ENCODE measurements around the gene PTPRN.
"Not testable (repeated sequence)": the region's sequence is repeated elsewhere in the genome, so short reads cannot be mapped to it uniquely, and the experiment has no call there.

Gene PTPRN

GRCh38 chr2:219270055-219270372 lies 39.2 kb downstream of the PTPRN start:
- DNase-seq (ENCODE audit: low read depth in 2 of 2), result no peak

- DNase-seq (ENCODE audit: low read depth in 2 of 2), result no peak
These were observed 39.7 kb downstream of the PTPRN start for GRCh38 chr2:219269362-219270054.

DNA sequence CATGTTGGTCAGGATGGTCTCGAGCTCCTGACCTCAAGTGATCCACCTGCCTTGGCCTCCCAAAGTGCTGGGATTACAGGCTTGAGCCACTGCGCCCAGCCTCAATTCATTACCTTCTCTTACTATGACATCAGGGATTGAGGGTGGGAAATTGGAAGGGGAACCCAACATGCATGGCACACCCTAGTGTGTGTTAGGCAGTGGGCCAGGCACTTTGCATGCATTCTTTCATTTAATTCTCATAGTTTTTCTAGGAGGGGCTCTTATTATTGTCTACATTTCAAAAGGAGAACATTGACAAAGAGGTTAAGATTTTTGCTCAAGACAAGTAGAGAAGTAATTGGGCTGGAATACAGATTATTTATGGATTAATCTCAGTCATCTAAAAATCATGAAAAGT lies 40.9 kb downstream of the PTPRN start:
- DNase-seq (ENCODE audit: low read depth in 2 of 2), result no peak

- DNase-seq (ENCODE audit: low read depth in 2 of 2), result no peak
These were observed 42.3 kb downstream of the PTPRN start for GRCh38 chr2:219266886-219267285.

DNA sequence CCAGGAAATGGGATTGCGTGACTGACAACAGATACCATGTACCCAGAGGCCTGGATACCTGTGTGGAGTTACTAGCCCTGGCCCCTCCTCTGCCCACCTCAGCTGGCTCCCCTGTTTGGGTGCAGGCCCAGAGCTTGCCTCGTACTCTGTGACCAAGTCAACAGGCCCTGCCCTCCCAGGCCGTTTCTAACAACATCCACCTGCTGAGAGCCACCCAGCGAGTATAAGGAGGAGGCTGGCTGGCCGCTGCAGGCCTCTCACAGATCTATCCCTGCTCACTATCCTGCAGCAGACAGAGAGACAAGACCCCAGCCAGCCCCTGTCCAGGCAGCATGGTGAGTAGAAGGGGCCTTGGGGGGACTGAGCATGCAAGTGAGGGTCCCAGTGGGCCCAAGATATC lies 43.0 kb downstream of the PTPRN start:
- DNase-seq (ENCODE audit: low read depth in 2 of 2), result no peak

GRCh38 chr2:219261024-219261855 lies 48.0 kb downstream of the PTPRN start:
- no peak for DNase-seq (ENCODE audit: low read depth in 2 of 2)

- not testable (repeated sequence) for DNase-seq (ENCODE audit: low read depth in 2 of 2)
These were observed 50.3 kb downstream of the PTPRN start for GRCh38 chr2:219258942-219259341.

DNA sequence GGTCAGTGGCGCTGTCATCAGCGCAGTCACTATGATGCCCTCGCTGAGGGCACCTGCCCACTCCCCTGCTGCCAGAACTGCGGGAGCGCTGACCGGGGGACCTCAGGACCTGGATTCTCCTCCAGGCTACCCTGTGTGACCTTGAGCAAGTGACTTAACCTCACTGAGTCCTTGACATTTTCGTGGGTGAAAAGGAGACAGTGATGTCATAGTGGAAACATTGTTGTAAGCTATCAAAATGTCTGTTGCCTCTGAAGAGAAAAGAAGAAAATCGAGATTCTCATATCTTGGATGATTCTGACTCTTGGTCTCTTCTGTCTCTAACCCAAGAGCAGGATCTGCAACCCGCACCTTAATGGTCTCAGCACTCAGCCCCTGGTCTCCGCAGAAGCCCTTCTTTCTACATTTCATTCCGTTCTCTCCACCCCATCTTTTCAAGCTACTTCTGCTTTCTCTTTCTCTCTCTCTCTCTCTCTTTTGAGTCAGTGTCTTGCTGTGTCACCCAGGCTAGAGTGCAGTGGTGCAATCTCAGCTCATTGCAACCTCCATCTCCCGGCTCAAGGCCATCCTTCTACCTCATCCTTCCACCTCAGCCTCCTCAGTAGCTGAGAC lies 54.5 kb downstream of the PTPRN start:
- no peak for DNase-seq (ENCODE audit: low read depth in 2 of 2)

DNA sequence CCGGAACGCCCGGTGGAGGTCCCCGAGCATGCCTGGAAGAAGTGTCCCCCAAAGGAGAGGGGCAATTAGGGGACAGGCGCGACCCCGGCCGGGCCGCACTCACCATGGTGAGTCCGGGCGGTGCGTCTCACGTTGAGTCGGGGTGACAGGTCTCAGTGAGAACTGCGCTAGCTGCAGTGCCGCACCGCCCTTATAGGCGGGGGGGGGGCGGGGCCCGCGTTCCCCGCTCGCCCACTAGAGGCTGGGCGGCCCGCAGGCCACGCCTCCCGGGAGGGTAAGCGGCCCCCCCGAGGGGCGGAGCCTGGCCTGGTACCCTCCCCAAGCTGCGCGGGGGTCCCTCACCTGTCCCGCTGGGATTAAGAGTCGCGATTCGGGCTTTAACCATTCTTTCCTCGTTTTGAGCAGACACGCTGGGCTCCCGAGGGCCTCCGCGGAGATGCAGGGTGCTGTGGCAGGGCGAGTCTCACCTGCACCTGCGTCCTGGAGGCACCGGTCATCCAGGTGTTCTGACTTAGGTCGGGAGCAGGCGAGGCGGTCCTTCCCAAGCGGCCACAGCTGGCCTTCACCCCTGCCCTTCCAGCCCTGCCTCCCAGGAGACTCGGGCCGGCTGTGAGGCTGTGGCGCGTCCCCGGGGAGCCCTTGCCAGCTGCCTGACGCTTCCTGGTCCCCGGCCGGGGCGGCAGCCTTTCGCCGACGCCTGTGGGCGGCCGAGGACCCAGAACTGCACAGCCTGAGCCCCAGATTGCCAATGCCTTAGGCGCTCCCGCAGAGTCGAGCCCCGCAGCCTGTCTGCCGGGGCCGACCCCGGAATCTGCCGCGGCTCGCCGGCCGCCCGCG lies 55.2 kb downstream of the PTPRN start, which contains the start of gene TUBA4A:
TUBA4A (minus strand) TSS at position 166 of the 837 bp plus-strand sequence; CDS start at position 106, 60 bp downstream.
- DNase-seq (ENCODE audit: low read depth in 2 of 2), result peak; percentile 80 to 84

DNA sequence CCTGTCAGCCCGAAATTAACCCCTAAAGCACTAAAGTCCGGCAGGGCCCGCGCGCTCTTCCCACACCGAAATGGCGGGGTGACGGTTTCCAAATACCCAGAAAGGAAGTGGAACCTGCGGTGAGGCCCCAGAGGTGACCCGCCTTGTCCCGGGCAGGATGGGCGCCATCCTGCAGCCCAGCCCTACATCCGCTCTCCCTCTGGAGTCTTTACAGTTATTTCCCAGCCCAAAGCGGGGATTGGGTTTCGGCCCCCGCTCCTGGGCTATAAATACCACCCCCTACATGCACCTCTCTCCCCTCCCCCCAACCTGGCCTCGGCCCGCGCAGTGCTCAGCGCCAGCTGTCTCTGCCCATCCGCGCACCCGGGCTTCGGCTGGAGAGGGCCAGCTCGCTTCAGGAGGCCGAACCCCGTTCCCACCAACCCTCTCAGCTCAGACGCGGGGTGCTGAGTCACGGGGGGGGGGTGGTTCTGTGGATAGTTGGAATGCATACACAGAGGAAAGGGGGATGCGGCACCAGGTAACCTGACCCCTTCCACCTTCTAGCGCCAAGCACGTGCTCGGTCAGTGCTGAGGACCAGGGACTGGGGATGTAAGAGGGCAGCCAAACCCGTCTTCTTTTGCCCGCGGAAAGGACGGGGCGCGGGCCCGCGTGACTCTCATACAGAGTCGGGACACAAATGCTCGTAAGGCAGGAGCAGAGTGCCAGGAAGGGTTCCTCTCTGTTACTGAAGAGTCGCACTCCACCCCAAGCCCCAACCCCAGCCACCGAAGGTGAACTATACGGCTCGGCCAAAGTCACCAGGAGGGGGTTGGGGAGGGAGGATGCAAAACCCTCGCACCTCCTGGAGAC lies 56.1 kb downstream of the PTPRN start, which contains the start of gene TUBA4B:
TUBA4B (plus strand) TSS at position 344 of the 853 bp plus-strand sequence; CDS start at position 509, 165 bp downstream.
- DNase-seq (ENCODE audit: low read depth in 2 of 2), result no peak

DNA sequence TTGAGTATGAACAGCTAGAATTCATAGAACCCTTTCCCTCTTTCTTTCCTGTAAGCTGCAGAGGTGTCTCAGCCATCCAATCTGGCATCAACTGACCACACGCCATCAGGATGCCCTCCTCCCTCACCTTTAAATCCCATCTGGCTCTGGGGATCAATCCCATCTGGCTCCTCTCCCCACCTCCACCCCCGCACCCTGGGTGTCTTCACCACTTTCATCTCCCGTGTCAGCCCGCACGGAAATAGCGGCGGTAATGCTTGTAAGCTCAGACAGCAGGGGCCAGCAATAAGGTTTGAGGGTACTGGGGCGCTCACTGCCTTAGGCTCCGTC lies 56.7 kb downstream of the PTPRN start:
- DNase-seq (ENCODE audit: low read depth in 2 of 2), result no peak

DNA sequence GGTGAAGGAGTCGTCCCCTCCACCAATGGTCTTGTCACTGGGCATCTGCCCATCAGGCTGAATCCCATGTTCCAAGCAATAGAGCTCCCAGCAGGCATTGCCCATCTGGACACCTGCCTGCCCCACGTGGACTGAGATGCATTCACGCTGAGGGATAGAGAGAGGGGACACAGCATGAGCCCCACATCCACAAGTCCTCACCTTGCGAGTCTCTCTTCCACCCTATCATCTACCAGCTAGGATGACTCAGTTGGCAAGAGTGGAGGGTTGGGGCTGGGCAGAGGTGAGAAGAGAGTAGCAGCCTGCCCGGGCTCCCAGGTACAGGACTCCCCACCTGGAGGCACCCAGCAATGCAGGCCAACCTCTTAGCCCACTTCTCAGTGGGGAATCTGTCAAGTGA lies 57.1 kb downstream of the PTPRN start:
- DNase-seq (ENCODE audit: low read depth in 2 of 2), result no peak

DNA sequence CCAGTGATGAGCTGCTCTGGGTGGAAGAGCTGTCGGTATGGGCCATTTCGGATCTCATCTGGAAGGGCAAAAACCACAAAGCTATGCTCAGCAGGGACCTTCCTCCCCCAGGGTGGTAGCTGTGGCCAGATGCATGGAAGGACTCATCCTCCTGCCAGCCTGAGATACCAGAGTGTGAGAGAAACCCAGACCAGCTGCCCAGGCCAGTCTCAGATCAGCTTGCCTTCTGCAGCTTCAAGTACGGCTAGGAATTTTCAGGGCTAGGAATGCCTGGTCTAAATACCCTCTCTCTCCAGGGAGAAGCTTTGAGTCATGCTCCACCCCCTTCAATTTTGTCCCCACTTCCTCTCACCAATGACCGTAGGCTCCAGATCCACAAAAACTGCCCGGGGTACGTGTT lies 57.5 kb downstream of the PTPRN start:
- no peak for DNase-seq (ENCODE audit: low read depth in 2 of 2)

- DNase-seq (ENCODE audit: low read depth in 2 of 2), result no peak
These were observed 59.0 kb downstream of the PTPRN start for GRCh38 chr2:219250049-219250781.

GRCh38 chr2:219249203-219249980 lies 59.8 kb downstream of the PTPRN start:
- DNase-seq (ENCODE audit: low read depth in 2 of 2), result no peak

DNA sequence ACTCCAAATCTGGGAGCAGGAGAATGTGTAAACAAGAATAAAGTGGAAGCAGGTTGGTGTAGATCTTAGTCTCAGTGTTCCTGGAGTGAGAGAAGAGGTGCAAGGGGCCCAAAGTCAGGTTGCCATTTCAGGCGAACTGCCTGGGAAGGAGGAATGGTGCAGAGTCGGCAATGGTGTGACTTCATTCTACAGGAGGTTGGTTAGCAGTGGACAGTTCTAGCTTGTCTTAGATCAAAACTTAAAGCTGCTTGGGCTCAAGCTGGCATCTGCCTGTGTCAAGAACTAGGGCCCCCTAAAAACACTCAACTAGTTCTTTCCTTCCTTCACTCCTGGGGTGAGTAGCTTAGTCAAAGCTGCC lies 60.4 kb downstream of the PTPRN start:
- no peak for DNase-seq (ENCODE audit: low read depth in 2 of 2)

DNA sequence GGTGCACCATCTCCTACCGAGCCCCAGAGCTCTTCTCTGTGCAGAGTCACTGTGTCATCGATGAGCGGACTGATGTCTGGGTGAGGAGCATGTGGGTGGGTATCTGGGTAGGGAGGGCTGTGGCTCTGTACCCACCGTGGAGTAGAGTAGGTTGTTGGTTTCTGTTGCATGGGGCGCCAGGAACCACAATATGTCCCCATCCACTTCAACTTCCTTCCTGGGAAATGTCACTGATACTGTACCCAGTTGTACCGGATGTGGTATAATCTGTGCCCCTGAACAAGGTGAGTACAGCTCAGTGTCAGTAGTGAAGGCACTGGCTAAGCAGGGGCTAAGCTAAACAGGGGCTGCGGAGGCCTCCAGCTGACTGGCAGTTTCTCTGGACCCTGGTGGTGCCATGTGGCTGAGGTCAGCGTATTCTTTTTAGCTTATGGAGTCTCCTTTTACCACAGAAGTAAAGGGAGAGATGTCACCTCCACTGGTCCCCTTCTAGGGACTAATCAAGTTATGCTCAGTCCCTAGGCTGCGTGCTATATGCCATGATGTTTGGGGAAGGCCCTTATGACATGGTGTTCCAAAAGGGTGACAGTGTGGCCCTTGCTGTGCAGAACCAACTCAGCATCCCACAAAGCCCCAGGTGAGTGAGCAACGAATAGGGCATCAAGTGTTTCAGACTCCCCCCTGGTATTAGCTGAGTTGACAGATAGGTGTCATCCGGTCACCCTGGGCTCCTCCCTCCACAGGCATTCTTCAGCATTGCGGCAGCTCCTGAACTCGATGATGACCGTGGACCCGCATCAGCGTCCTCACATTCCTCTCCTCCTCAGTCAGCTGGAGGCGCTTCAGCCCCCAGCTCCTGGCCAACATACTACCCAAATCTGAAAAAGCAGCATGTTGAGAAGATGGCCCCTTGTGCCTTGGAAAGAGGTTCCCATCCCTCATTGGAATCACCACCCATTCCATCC lies 61.2 kb downstream of the PTPRN start:
- no peak for DNase-seq (ENCODE audit: low read depth in 2 of 2)

DNA sequence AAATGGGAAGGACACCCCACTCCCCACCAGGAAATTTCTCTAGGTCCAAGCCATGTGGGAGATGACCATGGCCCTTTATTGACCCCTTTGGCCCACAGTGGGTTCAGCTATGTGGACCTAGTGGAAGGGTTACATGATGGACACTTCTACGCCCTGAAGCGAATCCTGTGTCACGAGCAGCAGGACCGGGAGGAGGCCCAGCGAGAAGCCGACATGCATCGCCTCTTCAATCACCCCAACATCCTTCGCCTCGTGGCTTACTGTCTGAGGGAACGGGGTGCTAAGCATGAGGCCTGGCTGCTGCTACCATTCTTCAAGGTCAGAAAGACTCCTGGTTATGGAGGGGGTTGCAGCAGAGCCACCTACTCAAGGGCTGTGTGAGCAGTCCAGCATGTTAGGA lies 62.6 kb downstream of the PTPRN start:
- DNase-seq (ENCODE audit: low read depth in 2 of 2), result no peak

- DNase-seq (ENCODE audit: low read depth in 2 of 2), result no peak
These were observed 63.3 kb downstream of the PTPRN start for GRCh38 chr2:219245899-219246230.
